ENCODE results near the gene ACVRL1.
A peak's percentile ranks its signal among the peaks of the same experiment; 100 is the strongest.

The ACVRL1 gene

GRCh38 chr12:51907083-51907855, at the start of gene ACVRL1:
TSS of gene ACVRL1 (plus strand) at chr12:51907504. CDS start at chr12:51912475, 4,971 bp downstream.
- Histone ChIP-seq H3K9me3 (no peaks in the 10 kb centered on the region), H3K27me3 (ENCODE audit: low read depth) (no peaks in the 10 kb centered on the region), H3K36me3 (replicated peaks) (no peaks in the 10 kb centered on the region), H3K4me3 (no peak within 1 kb of the TSS), H3K4me1 (no peaks in the 10 kb centered on the region)
- in situ Hi-C loops (cut with MboI; ENCODE audit: low sequenced_read_pairs), result no loop called here
- no peak for DNase-seq (ENCODE audit: low spot score in 2 of 2)

- no peaks in the 10 kb centered on the region for H3K9me3 ChIP-seq
- no peak overlapping the region for H3K4me3 ChIP-seq
- in situ Hi-C loops (cut with MboI; ENCODE audit: low sequenced_read_pairs), result no loop called here
- no peaks in the 10 kb centered on the region for H3K36me3 ChIP-seq (replicated peaks)
- no peak for DNase-seq (ENCODE audit: low spot score in 2 of 2)
- H3K4me1 ChIP-seq, result peaks cover 14% of the 10 kb centered on the region
- H3K27me3 ChIP-seq (ENCODE audit: low read depth), result no peaks in the 10 kb centered on the region
These were observed 46.3 kb upstream of the ACVRL1 start for GRCh38 chr12:51860986-51861385.

GRCh38 chr12:51862947-51863346, 44.4 kb upstream of the ACVRL1 start:
- Histone ChIP-seq H3K36me3 (replicated peaks) (no peaks in the 10 kb centered on the region), H3K4me1 (peaks cover 11% of the 10 kb centered on the region), H3K9me3 (no peaks in the 10 kb centered on the region), H3K27me3 (ENCODE audit: low read depth) (no peaks in the 10 kb centered on the region), H3K4me3 (no peak overlapping the region)
- in situ Hi-C loops (cut with MboI; ENCODE audit: low sequenced_read_pairs), result no loop called here
- no peak for DNase-seq (ENCODE audit: low spot score in 2 of 2)

GRCh38 chr12:51863363-51863932, 43.9 kb upstream of the ACVRL1 start:
- in situ Hi-C loops (cut with MboI; ENCODE audit: low sequenced_read_pairs), result no loop called here
- Histone ChIP-seq H3K9me3 (no peaks in the 10 kb centered on the region), H3K4me3 (no peak overlapping the region), H3K36me3 (replicated peaks) (no peaks in the 10 kb centered on the region), H3K27me3 (ENCODE audit: low read depth) (no peaks in the 10 kb centered on the region), H3K4me1 (peaks cover 11% of the 10 kb centered on the region)
- no peak for DNase-seq (ENCODE audit: low spot score in 2 of 2)

GRCh38 chr12:51863933-51864832, 43.1 kb upstream of the ACVRL1 start:
- no peak overlapping the region for H3K4me3 ChIP-seq
- no peaks in the 10 kb centered on the region for H3K36me3 ChIP-seq (replicated peaks)
- no peak for DNase-seq (ENCODE audit: low spot score in 2 of 2)
- peaks cover 15% of the 10 kb centered on the region for H3K4me1 ChIP-seq
- H3K27me3 ChIP-seq (ENCODE audit: low read depth), result no peaks in the 10 kb centered on the region
- no peaks in the 10 kb centered on the region for H3K9me3 ChIP-seq
- in situ Hi-C loops (cut with MboI; ENCODE audit: low sequenced_read_pairs), result no loop called here

- Histone ChIP-seq H3K36me3 (replicated peaks) (no peaks in the 10 kb centered on the region), H3K4me1 (peaks cover 22% of the 10 kb centered on the region), H3K4me3 (no peak overlapping the region), H3K27me3 (ENCODE audit: low read depth) (no peaks in the 10 kb centered on the region), H3K9me3 (no peaks in the 10 kb centered on the region)
- DNase-seq (ENCODE audit: low spot score in 2 of 2), result peak in 1 of 2 experiments; percentile 53
- in situ Hi-C loops (cut with MboI; ENCODE audit: low sequenced_read_pairs), result no loop called here
These were observed 42.3 kb upstream of the ACVRL1 start for GRCh38 chr12:51864833-51865670.

- no peaks in the 10 kb centered on the region for H3K9me3 ChIP-seq
- in situ Hi-C loops (cut with MboI; ENCODE audit: low sequenced_read_pairs), result no loop called here
- DNase-seq (ENCODE audit: low spot score in 2 of 2), result no peak
- H3K27me3 ChIP-seq (ENCODE audit: low read depth), result no peaks in the 10 kb centered on the region
- no peak overlapping the region for H3K4me3 ChIP-seq
- no peaks in the 10 kb centered on the region for H3K36me3 ChIP-seq (replicated peaks)
- H3K4me1 ChIP-seq, result peaks cover 22% of the 10 kb centered on the region
These were observed 41.5 kb upstream of the ACVRL1 start for GRCh38 chr12:51865757-51866270.

- H3K27me3 ChIP-seq (ENCODE audit: low read depth), result no peaks in the 10 kb centered on the region
- peaks cover 22% of the 10 kb centered on the region for H3K4me1 ChIP-seq
- H3K36me3 ChIP-seq (replicated peaks), result no peaks in the 10 kb centered on the region
- in situ Hi-C loops (cut with MboI; ENCODE audit: low sequenced_read_pairs), result no loop called here
- no peak for DNase-seq (ENCODE audit: low spot score in 2 of 2)
- no peak overlapping the region for H3K4me3 ChIP-seq
- H3K9me3 ChIP-seq, result no peaks in the 10 kb centered on the region
These were observed 41.0 kb upstream of the ACVRL1 start for GRCh38 chr12:51866324-51866723.

GRCh38 chr12:51866762-51867161, 40.5 kb upstream of the ACVRL1 start:
- H3K27me3 ChIP-seq (ENCODE audit: low read depth), result no peaks in the 10 kb centered on the region
- in situ Hi-C loops (cut with MboI; ENCODE audit: low sequenced_read_pairs), result no loop called here

GRCh38 chr12:51867371-51867770, 39.9 kb upstream of the ACVRL1 start:
- H3K4me3 ChIP-seq, result no peak overlapping the region
- no peak for DNase-seq (ENCODE audit: low spot score in 2 of 2)
- peaks cover 30% of the 10 kb centered on the region for H3K4me1 ChIP-seq
- no peaks in the 10 kb centered on the region for H3K9me3 ChIP-seq
- in situ Hi-C loops (cut with MboI; ENCODE audit: low sequenced_read_pairs), result no loop called here
- H3K27me3 ChIP-seq (ENCODE audit: low read depth), result no peaks in the 10 kb centered on the region
- H3K36me3 ChIP-seq (replicated peaks), result no peaks in the 10 kb centered on the region

More at GRCh38 chr12:51866762-51867161, 40.5 kb upstream of the ACVRL1 start:
- Histone ChIP-seq H3K4me3 (no peak overlapping the region), H3K36me3 (replicated peaks) (no peaks in the 10 kb centered on the region), H3K4me1 (peaks cover 24% of the 10 kb centered on the region), H3K9me3 (no peaks in the 10 kb centered on the region)
- no peak for DNase-seq (ENCODE audit: low spot score in 2 of 2)

GRCh38 chr12:51867796-51868428, 39.4 kb upstream of the ACVRL1 start:
- in situ Hi-C loops (cut with MboI; ENCODE audit: low sequenced_read_pairs), result no loop called here
- H3K4me1 ChIP-seq, result peaks cover 33% of the 10 kb centered on the region
- no peak overlapping the region for H3K4me3 ChIP-seq
- H3K9me3 ChIP-seq, result no peaks in the 10 kb centered on the region
- no peaks in the 10 kb centered on the region for H3K27me3 ChIP-seq (ENCODE audit: low read depth)
- no peaks in the 10 kb centered on the region for H3K36me3 ChIP-seq (replicated peaks)
- DNase-seq (ENCODE audit: low spot score in 2 of 2), result no peak

GRCh38 chr12:51868821-51869495, 38.3 kb upstream of the ACVRL1 start:
- Histone ChIP-seq H3K36me3 (replicated peaks) (no peaks in the 10 kb centered on the region), H3K9me3 (no peaks in the 10 kb centered on the region), H3K4me3 (no peak overlapping the region), H3K27me3 (ENCODE audit: low read depth) (no peaks in the 10 kb centered on the region), H3K4me1 (peaks cover 39% of the 10 kb centered on the region)
- DNase-seq (ENCODE audit: low spot score in 2 of 2), result peak in 1 of 2 experiments; percentile 55
- in situ Hi-C loops (cut with MboI; ENCODE audit: low sequenced_read_pairs), result no loop called here

All from HAP-1 (cell line).